Medulla oblongata (tissue), 1 donor: ENCODE measurements around the gene TOB1.

ENCODE experiments used
- DNase-seq: peaks from one replicate; pipeline ENCODE4 v3.0.0-alpha.2; 2015; ENCODE audit errors: extremely low spot score

Gene TOB1

GRCh38 chr17:50832267-50832863 is 33.8 kb downstream of the TOB1 start:
- DNase-seq, result no peak

GRCh38 chr17:50831471-50831928 is 34.7 kb downstream of the TOB1 start:
- DNase-seq, result no peak

GRCh38 chr17:50830994-50831393 is 35.2 kb downstream of the TOB1 start:
- DNase-seq, result no peak

GRCh38 chr17:50830352-50830751 is 35.8 kb downstream of the TOB1 start:
- no peak for DNase-seq

GRCh38 chr17:50829332-50829731 is 36.8 kb downstream of the TOB1 start:
- DNase-seq, result no peak

GRCh38 chr17:50828508-50829170 is 37.5 kb downstream of the TOB1 start:
- no peak for DNase-seq

- DNase-seq, result no peak
Observed at GRCh38 chr17:50825188-50825587, 41.0 kb downstream of the TOB1 start.

- no peak for DNase-seq
Observed at GRCh38 chr17:50824429-50824828, 41.7 kb downstream of the TOB1 start.

- no peak for DNase-seq
Observed at GRCh38 chr17:50822550-50822949, 43.6 kb downstream of the TOB1 start.

GRCh38 chr17:50820651-50821050 is 45.5 kb downstream of the TOB1 start:
- no peak for DNase-seq

- no peak for DNase-seq
Observed at GRCh38 chr17:50818921-50819657, 47.1 kb downstream of the TOB1 start.

- no peak for DNase-seq
Observed at GRCh38 chr17:50818261-50818660, 47.9 kb downstream of the TOB1 start.

- no peak for DNase-seq
Observed at GRCh38 chr17:50817838-50818237, 48.3 kb downstream of the TOB1 start.

GRCh38 chr17:50816771-50817751 is 49.1 kb downstream of the TOB1 start:
- peak; percentile 51 for DNase-seq

GRCh38 chr17:50816271-50816670 is 49.9 kb downstream of the TOB1 start:
- no peak for DNase-seq

GRCh38 chr17:50815400-50815799 is 50.8 kb downstream of the TOB1 start:
- no peak for DNase-seq

- no peak for DNase-seq
Observed at GRCh38 chr17:50813583-50813982, 52.6 kb downstream of the TOB1 start.
